ENCODE measurements around the gene RDH12.
A peak's percentile ranks its signal among the peaks of the same experiment; 100 is the strongest.

GRCh38 chr14:67704484-67705089 is 2.9 kb downstream of the RDH12 start:
- TF ChIP-seq CTCF (conservative IDR thresholded peaks at IDR 0.05; ENCODE audit: low read depth, low read length) (peak; percentile 81), EZH2 (IDR thresholded peaks at IDR 0.05; ENCODE audit: borderline replicate concordance, low read depth, low read length, poor library complexity, severe bottlenecking) (no peak)

Data from A673 (cell line).